GM12891 (cell line): ENCODE results near the gene TSPAN9.
"Not testable (repeated sequence)": the region's sequence is repeated elsewhere in the genome, so short reads cannot be mapped to it uniquely, and the experiment has no call there.

Experiments
- PAX5 ChIP-seq: IDR thresholded peaks from 2 replicates; pipeline ENCODE4 v1.6.1; 2011; ENCODE audit warnings: low read length, moderate library complexity, mild to moderate bottlenecking; ENCODE audit not compliant: insufficient read depth, severe bottlenecking
- POLR2A ChIP-seq: IDR thresholded peaks from 2 replicates; pipeline ENCODE4 v1.6.1; 2011; ENCODE audit warnings: low read depth, low read length, control low read depth
- POLR2AphosphoS5 ChIP-seq: IDR thresholded peaks from 2 replicates; pipeline ENCODE4 v1.6.1; 2011; ENCODE audit warnings: low read depth, low read length, control low read depth
- POU2F2 ChIP-seq: IDR thresholded peaks from 2 replicates; pipeline ENCODE4 v1.6.1; 2011; ENCODE audit warnings: low read depth, mild to moderate bottlenecking, control low read depth, low read length, moderate library complexity
- SPI1 ChIP-seq: IDR thresholded peaks from 2 replicates; pipeline ENCODE4 v1.6.1; 2011; ENCODE audit warnings: low read depth, low read length, control low read depth
- TAF1 ChIP-seq: IDR thresholded peaks from 2 replicates; pipeline ENCODE4 v1.6.1; 2011; ENCODE audit warnings: low read depth, low read length, control low read depth

GRCh38 chr12:3065846-3066245 is 11.3 kb upstream of the TSPAN9 start:
- not testable (repeated sequence) for TF ChIP-seq PAX5, POLR2A, POLR2AphosphoS5, TAF1, SPI1, POU2F2
